Measurements from ENCODE around the gene NIFK.
"Not testable (repeated sequence)": the region's sequence is repeated elsewhere in the genome, so short reads cannot be mapped to it uniquely, and the experiment has no call there.

Gene NIFK

DNA sequence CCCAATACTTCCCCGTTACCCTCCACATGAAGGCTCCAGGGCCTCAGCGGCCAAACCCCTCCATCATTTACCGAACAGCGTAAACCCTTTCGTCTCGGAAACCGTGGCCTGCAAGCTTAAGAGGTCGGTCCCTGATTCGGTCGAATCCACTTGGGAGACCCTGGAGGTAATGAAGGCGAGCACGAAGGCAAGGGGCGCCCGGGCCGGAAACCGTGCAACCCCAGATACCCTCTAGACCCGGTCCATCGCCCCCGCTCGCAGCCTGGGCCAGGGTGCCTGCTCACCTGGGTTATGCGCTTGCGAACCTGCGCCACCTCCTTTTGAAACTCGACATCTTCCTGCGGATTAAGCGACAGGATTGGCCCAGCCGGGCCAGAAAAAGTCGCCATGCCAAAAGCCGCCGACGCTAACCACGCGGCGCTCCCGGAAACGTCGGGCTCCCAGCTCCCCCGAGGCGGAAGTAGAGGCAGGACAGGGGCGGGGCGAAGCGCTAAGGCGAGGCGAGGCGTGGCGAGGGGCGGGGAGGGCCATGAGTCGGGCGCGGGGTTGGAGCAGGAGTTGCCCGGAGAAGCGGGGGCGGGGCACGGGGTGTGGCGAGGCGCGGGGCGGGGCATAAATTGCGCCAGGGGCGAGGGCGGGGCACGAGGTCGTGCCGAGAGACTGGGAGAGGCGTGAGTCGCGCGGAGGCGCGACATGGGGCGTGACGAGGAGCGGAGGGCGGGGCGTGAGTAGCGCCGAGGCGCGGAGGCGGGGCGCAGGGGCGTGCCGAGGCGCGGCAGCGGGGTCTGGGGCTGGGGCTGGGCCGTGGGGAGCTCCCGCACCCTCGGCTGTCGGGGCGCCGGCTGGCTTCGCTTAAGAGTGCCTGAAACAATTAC is at the start of gene NIFK:
Gene NIFK, minus strand, starts transcription at position 414 of the 875 bp plus-strand sequence. Its CDS starts 25 bp downstream, at position 389.
- DNase-seq = peak; percentile 100

GRCh38 chr2:121783180-121783579 is 46.5 kb upstream of the NIFK start:
- DNase-seq = no peak

- DNase-seq = no peak
Measured at GRCh38 chr2:121778741-121779487, 42.2 kb upstream of the NIFK start.

GRCh38 chr2:121777699-121778058 is 41.0 kb upstream of the NIFK start:
- DNase-seq = no peak

DNA sequence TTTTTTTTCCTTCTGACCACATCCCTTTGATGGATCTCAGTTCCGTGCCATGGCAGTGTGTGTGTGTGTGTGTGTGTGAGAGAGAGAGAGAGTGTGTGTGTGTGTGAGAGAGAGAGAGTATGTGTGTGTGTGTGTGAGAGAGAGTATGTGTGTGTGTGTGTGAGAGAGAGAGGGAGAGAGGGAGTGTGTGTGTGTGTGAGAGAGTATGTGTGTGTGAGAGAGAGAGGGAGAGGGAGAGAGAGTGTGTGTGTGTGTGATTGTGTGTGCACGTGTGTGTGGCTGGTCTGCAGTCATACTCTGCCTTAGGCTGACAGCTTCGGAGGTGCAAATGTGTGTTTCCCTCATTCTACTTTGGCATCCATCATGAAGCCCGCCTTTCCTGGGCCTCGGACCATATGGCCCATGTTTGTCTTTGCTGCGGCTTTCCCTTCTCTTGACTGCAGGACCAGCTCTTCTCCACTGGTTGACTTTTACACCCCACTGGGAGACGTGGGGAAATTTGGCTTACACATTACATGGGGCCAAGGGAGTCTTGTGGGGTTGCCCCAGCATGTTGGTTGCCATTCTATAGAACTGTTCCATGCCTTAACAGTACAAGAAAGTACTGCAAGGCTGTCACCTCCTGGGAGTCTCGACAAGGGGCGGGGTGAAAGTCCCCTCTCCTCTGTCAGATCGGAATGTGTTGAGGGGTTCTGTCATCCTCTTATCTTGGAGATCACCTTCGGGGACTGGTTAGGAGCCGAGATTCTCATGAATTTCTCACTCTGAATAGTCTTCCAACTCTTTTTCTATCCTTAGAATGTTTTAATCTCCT is 40.4 kb upstream of the NIFK start:
- no peak for DNase-seq

DNA sequence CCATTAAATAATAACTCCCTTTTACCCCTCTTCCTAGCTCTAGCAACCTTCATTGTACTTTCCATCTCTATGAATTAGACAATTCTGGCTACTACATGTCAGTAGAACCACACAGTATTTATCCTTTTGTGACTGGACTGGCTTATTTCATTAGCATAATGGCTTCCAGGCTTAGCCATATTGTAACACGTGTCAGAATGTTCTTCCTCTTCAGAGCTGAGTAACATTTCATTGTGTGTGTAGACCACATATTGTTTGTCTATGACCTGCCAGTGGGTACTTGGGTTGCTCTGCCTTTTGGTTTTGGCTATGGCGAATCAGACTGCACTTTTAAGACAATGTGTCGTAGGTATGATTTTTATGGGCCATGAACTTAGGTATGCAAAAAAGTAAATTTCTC is 39.7 kb upstream of the NIFK start:
- DNase-seq = no peak

DNA sequence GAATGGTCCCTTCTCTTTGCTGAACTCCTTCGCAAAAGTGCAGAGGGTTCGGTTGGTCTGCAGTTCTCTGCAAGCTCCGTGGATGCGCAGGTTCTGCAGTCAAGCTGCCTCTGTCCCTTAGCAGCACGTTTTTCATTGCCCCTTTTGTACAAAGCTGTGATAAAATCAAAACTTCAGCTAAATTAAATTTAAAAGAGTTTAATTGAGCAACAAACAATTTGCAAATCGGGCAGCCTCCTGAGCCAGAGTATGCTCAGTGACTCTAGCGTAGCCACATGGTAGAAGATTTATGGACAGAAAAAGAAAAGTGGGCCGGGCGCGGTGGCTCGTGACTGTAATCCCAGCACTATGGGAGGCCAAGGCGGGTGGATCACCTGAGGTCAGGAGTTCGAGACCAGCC is 37.6 kb upstream of the NIFK start:
- DNase-seq = no peak

- DNase-seq = no peak
Measured at GRCh38 chr2:121771976-121772742, 35.5 kb upstream of the NIFK start.

DNA sequence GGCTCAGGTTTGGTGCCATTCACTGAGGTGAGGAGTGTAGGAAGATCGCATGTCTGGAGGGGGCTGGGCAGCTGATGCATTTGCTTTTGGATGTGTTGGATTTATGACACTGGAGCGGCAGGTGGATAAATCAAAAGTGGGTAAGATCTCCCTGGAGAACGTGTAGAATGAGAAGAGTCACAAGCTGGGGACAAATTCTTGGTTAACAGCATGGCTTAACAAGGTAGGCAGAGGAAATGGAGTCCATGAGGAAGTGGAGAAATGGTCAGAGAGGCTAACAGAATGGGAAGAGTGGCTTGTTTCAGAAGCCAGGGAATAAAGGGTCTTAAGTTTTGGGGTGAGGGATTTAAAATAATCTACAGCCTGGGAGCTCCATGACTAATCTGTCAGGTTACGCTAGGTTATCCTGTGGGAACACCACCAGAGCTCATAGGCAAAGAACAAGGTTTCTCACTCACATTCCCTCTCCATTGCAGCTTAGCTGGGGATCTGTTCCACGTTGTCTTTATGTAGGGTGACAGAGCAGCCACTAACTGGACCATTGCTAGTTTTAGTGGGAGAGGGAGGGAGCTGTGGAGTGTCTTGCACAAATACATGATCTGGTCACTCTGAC is 31.6 kb upstream of the NIFK start:
- no peak for DNase-seq

DNA sequence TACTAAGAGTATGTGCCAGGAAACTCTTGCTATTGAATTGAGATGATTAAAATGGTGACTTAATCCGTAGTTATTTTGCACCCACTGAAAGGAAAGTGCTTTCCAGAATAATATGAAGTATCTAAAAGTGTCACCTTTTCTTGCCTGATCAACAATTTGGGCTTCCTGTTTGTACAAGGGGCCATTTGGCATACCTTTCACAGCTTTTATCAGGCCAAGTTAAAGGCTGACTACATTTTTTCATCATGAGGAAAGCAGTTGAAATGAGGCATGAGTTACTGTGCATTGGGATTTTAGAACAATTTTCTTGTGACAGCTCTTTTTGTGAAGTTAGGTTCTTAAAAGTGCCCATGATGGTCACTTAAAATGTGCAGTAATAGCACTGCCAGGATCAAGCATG is 29.9 kb upstream of the NIFK start:
- no peak for DNase-seq

DNA sequence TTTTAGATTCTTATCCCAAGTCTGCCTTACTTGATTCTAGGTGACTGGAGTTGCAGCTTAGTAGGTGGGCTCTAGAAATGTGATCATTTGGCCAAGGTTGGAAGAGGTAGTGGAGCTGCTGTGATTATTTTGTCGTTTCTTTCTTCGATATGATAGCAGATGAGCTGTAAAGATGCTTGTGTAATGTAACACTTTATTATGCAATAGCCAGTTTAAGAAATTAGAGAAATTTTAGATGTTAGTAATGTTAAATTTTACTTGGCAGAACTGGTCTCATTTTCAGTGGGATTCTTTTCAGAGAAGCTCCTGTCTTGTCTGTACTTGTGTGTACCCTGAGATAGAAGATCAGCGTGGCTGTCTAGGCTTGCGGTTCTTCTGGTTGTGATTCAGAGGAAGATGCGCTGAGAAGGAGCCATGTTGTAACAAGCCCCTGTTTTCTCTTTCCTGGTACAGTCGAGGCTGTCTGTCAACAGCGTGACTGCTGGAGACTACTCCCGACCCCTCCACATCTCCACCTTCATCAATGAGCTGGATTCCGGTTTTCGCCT is 28.1 kb upstream of the NIFK start:
- no peak for DNase-seq

GRCh38 chr2:121755237-121756111 is 18.8 kb upstream of the NIFK start, which contains the start of gene TSN:
Gene TSN, plus strand, starts transcription at chr2:121755651. Its CDS starts 129 bp downstream, at chr2:121755780.
- peak; percentile 97 for DNase-seq

DNA sequence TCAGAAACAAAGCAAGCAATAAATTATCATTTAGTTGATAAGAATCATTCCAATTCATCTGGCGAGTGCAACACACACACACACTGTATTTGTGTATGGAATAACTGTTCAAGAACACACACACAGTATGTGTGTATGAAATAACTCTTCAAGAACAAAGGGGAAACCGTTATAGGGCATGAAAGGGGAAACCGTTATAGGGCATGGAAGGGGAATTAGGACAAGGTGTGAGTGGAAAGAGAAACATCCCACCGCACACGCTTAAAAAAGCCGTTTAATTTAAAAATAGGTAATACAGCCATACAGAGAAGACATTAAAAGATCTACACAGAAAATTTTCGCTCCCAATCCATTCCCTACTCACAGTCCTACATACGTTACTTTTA is 18.2 kb upstream of the NIFK start:
- DNase-seq = no peak

GRCh38 chr2:121748202-121748601 is 11.5 kb upstream of the NIFK start:
- peak; percentile 6 for DNase-seq

DNA sequence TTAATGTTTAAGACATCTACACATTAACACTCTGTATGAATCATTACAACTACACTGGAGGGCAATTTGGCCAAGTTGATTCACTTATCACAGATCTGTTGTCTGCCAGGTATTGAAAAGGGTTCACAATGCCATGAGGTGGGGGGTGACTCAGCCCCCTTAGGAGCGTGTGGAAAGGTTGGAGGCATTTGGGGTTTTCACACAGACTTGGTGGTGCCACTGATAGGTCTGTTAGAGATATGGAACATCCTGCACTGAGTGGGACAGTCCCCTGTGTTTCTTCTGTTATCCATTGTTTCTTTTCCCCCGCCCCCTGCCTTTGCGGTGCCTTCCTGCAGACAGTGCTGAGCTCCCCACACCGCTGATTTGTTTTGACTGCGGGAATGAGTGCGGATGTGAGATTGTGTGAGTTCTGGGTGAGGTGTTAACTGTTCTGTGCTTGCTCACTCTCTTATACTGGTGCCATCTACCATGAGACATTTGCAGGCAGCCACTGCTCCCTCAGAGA is 9.4 kb upstream of the NIFK start:
- peak; percentile 25 for DNase-seq

DNA sequence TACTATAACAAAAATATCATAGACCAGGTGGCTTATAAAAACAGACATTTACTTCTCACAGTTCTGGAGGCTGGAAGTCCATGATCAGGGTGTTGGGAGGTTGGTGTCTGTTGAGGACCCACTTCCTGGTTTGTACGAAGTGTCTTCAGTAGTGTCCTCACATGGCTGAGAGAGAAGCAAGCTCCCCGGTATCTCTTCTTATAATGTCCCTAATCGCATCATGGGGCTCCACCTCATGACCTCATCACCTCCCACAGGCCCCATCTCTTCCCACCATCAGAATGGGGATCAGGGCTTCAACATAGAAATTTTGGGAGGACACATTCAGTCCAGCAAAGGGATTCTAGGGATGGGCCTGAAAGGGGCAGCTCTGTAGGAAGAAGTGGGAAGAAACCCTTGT is 4.8 kb upstream of the NIFK start:
- no peak for DNase-seq

GRCh38 chr2:121740973-121741372 is 4.3 kb upstream of the NIFK start:
- DNase-seq = no peak

- no peak for DNase-seq
Measured at GRCh38 chr2:121736140-121736461, 574 bp downstream of the NIFK start.

DNA sequence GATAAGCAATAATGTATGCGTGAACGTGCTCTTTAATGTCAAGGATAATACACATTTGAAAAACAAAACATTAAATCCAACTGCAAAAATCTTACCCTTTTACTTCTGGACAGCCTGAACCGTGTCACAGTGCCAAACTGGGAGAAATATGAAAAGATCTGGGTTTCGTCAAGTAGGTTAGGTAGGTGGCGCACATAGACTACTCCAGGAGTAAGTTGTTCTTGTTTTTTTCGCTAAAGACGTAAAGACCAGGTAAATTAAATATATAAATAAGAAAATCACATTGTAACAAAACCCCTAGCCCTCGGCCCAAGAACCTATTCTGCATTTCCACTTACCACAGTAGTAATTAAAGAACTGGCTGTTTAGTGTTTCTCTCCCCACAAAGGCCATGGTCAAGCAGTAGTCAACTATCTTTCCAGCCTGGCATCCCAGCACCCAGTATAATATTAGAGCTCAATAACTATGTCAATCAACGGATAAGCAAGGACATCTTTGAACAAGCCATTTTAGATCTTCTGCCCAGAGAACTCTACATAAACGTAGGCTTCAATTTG is 1.1 kb downstream of the NIFK start:
- DNase-seq = peak; percentile 29

- DNase-seq = not testable (repeated sequence)
Measured at GRCh38 chr2:121734544-121734943, 2.1 kb downstream of the NIFK start.

Measured in CD4-positive, alpha-beta T cell treated with Interleukin-17A for 1 hour (primary cell).